Endothelial cell of umbilical vein (primary cell): ENCODE data around the gene RIMBP2.

ENCODE experiments used
- POLR2AphosphoS5 ChIP-seq: IDR thresholded peaks from 2 replicates; pipeline ENCODE4 v1.6.1; 2012; ENCODE audit warnings: low read depth, mild to moderate bottlenecking, control low read depth, low read length, moderate library complexity; ENCODE audit not compliant: insufficient read depth
- TF ChIP-seq, protein P1 (sequence below), 2 donors: IDR thresholded peaks; 1 replicate in 1 of 2; 2 replicates in 1 of 2; pipeline ENCODE4 v1.5.1; 2011; ENCODE audit warnings: low read length in 2 of 2, mild to moderate bottlenecking in 2 of 2, moderate library complexity in 2 of 2, control low read depth in 1 of 2, inconsistent platforms in 1 of 2, low read depth in 1 of 2; ENCODE audit not compliant: insufficient read depth in 1 of 2; ENCODE audit errors: extremely low read depth in 1 of 2

DNA sequence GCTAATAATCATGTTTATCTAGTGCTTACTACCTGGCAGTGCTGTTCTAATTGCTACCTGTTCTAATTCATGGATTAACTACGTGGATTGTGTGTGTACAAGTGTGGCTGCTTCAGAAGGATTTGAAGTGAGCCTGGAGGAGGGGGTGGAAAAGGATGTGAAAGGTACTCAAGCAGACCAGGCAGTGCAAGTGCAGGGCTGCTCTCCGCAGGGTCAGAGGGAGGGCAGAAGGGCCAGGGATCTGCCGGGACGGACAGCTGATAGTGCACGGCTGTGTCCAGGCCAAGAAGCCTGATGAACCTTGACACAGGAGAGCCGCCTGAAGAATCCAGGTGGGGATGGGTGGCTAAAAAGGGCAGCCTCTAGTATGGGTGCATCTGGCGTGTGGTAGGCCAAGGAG is 349.9 kb downstream of the RIMBP2 start:
- TF ChIP-seq, protein P1, sequence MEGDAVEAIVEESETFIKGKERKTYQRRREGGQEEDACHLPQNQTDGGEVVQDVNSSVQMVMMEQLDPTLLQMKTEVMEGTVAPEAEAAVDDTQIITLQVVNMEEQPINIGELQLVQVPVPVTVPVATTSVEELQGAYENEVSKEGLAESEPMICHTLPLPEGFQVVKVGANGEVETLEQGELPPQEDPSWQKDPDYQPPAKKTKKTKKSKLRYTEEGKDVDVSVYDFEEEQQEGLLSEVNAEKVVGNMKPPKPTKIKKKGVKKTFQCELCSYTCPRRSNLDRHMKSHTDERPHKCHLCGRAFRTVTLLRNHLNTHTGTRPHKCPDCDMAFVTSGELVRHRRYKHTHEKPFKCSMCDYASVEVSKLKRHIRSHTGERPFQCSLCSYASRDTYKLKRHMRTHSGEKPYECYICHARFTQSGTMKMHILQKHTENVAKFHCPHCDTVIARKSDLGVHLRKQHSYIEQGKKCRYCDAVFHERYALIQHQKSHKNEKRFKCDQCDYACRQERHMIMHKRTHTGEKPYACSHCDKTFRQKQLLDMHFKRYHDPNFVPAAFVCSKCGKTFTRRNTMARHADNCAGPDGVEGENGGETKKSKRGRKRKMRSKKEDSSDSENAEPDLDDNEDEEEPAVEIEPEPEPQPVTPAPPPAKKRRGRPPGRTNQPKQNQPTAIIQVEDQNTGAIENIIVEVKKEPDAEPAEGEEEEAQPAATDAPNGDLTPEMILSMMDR (IDR thresholded peaks at IDR 0.05; ENCODE audit: extremely low read depth in 1 of 2, insufficient read depth in 1 of 2, low read depth in 1 of 2, low read length in 2 of 2) = no peak
- no peak for TF ChIP-seq POLR2AphosphoS5
